GM23338 (cell line): ENCODE results near the gene SP6. TPM values are rescaled to one million over a fixed set of nuclear protein-coding genes. Genes with fewer than 3 reads are reported as not detected.

Experiments used
- ATAC-seq: fragments of 200-7000 bp; cut with Tn5 transposase; 3 replicates; pipeline ENCODE4 v1.9.1; 2020
- DNase-seq: peaks from one replicate; pipeline ENCODE4 v3.0.0-alpha.2; 2015; ENCODE audit warnings: low spot score
- H2AFZ ChIP-seq: fragments of 200-600 bp; sonication (generic); 2 replicates; pipeline ENCODE4 v1.8.0; 2016; ENCODE audit warnings: antibody characterized with exemption, mild to moderate bottlenecking, moderate library complexity
- H3F3A ChIP-seq: fragments of 200-600 bp; sonication (generic); replicated peaks from 2 replicates; pipeline ENCODE4 v1.8.0; 2017; ENCODE audit warnings: antibody characterized with exemption, mixed run types, low read depth
- H3K27ac ChIP-seq: fragments of 200-600 bp; sonication (generic); 2 replicates; pipeline ENCODE4 v1.6.1; 2016; ENCODE audit warnings: low read depth
- H3K27me3 ChIP-seq: fragments of 200-600 bp; sonication (generic); 2 replicates; pipeline ENCODE4 v1.8.0; 2016; ENCODE audit warnings: mild to moderate bottlenecking, mixed run types, moderate library complexity; ENCODE audit not compliant: insufficient read depth
- H3K36me3 ChIP-seq: fragments of 200-600 bp; sonication (generic); 2 replicates; pipeline ENCODE4 v1.8.0; 2016; ENCODE audit warnings: mild to moderate bottlenecking; ENCODE audit not compliant: insufficient read depth
- H3K4me1 ChIP-seq: fragments of 200-600 bp; sonication (generic); 2 replicates; pipeline ENCODE4 v1.8.0; 2016; ENCODE audit warnings: mild to moderate bottlenecking, moderate library complexity; ENCODE audit not compliant: insufficient read depth
- H3K4me2 ChIP-seq: fragments of 200-600 bp; sonication (generic); 2 replicates; pipeline ENCODE4 v1.7.1; 2017; ENCODE audit warnings: mixed run types
- H3K4me3 ChIP-seq: fragments of 200-600 bp; sonication (generic); 2 replicates; pipeline ENCODE4 v1.6.1; 2016; ENCODE audit warnings: mixed run types
- H3K79me2 ChIP-seq: fragments of 200-600 bp; sonication (generic); replicated peaks from 2 replicates; pipeline ENCODE4 v1.8.0; 2017; ENCODE audit warnings: mild to moderate bottlenecking; ENCODE audit not compliant: insufficient read depth
- H3K9me2 ChIP-seq: fragments of 200-600 bp; sonication (generic); 2 replicates; pipeline ENCODE4 v1.8.0; 2017; ENCODE audit not compliant: insufficient read depth
- H4K20me1 ChIP-seq: fragments of 200-600 bp; sonication (generic); replicated peaks from 2 replicates; pipeline ENCODE4 v1.8.0; 2017; ENCODE audit warnings: mild to moderate bottlenecking; ENCODE audit not compliant: insufficient read depth
- H3K27ac Mint-ChIP-seq: 2 replicates; pipeline ENCODE4 v1.8.0; 2020; ENCODE audit warnings: inconsistent platforms, mild to moderate bottlenecking, moderate library complexity, mixed read lengths
- H3K27me3 Mint-ChIP-seq: 3 replicates; pipeline ENCODE4 v1.8.0; 2022; ENCODE audit warnings: low read depth, mild to moderate bottlenecking, moderate library complexity, mixed read lengths, inconsistent platforms; ENCODE audit not compliant: insufficient read depth, poor library complexity
- H3K36me3 Mint-ChIP-seq: 3 replicates; pipeline ENCODE4 v1.8.0; 2021; ENCODE audit warnings: low read depth, mild to moderate bottlenecking, inconsistent platforms, moderate library complexity, mixed read lengths
- H3K4me1 Mint-ChIP-seq: 3 replicates; pipeline ENCODE4 v1.8.0; 2020; ENCODE audit warnings: mild to moderate bottlenecking, inconsistent platforms, mixed read lengths
- H3K4me3 Mint-ChIP-seq: 3 replicates; pipeline ENCODE4 v1.8.0; 2021; ENCODE audit warnings: moderate library complexity, mild to moderate bottlenecking, inconsistent platforms, mixed read lengths
- H3K9me3 Mint-ChIP-seq: 3 replicates; pipeline ENCODE4 v1.8.0; 2020; ENCODE audit warnings: moderate library complexity, mild to moderate bottlenecking, inconsistent platforms, mixed read lengths
- CREB1 ChIP-seq: fragments of 250-450 bp; sonication (Bioruptor Pico); IDR thresholded peaks from 2 replicates; pipeline ENCODE4 v1.5.0; 2020; ENCODE audit warnings: low read depth, mild to moderate bottlenecking, moderate library complexity
- EZH2 ChIP-seq: fragments of 200-600 bp; sonication (generic); IDR thresholded peaks from one replicate; pipeline ENCODE4 v1.8.0; 2017; ENCODE audit warnings: antibody characterized with exemption, mild to moderate bottlenecking, low read depth; ENCODE audit not compliant: unreplicated experiment
- NANOG ChIP-seq: IDR thresholded peaks from 2 replicates; pipeline ENCODE4 v1.6.1; 2016; ENCODE audit warnings: antibody characterized with exemption, borderline replicate concordance
- ZNF331 ChIP-seq: fragments of 250-450 bp; sonication (Bioruptor Pico); IDR thresholded peaks from 2 replicates; pipeline ENCODE4 v1.5.0; 2020; ENCODE audit warnings: low read depth, mild to moderate bottlenecking, moderate library complexity
- polyA plus RNA-seq: library from polyadenylated mRNA; unstranded; fragments of >200 nt; fragmentation: Nextera tagmentation; extraction: Ambion mirVana; gene quantifications from 2 replicates; pipeline ENCODE4 v1.2.1, GENCODE V29; 2016
- total RNA-seq: library from RNA; depleted of rRNA; stranded (reverse); fragments of >200 nt; shearing (Covaris generic); gene quantifications from 2 replicates; pipeline ENCODE4 v1.2.3, GENCODE V29; 2014
- TF ChIP-seq, protein P1 (sequence below): fragments of 250-450 bp; sonication (Bioruptor Pico); IDR thresholded peaks from 2 replicates; pipeline ENCODE4 v1.5.0; 2020; ENCODE audit warnings: mild to moderate bottlenecking, moderate library complexity
- TF ChIP-seq, protein P2 (sequence below), 2 experiments: fragments of 200-600 bp in 1 of 2; sonication (generic) in 1 of 2; conservative IDR thresholded peaks; 2 replicates each; pipeline versions ENCODE4 v1.5.1 to v1.6.1; 2016 to 2017; ENCODE audit warnings: antibody characterized with exemption in 2 of 2, low read depth in 2 of 2, mild to moderate bottlenecking in 2 of 2, moderate library complexity in 1 of 2

The SP6 gene
- total and polyA plus RNA-seq, 2 experiments from 2014 or later, result 0.13 to 1.0 TPM

DNA sequence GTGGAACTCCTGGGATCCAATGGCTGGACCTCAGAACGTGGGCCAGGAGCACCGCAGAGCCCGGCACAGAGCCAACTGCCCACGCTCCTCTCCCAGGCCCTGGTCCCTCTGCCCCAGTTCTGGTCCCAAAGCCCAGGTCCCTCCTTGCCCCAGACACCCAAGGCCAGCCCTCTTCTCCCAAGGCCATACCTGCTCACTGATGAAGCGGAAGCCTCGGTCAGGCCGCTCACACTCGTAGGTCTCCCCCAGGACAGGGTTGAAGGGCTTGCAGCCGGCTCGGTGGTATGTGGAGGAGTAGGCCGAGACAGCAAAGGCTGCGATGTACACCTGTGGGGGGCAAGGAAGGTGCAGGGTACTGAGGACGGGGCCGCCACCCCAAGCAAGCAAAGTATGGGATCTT is 37.9 kb downstream of the SP6 start:
- H3K36me3 Mint-ChIP-seq, result peaks cover 7% of the 10 kb centered on the region; the same call in 1 of the 3 replicates

More for the DNA sequence above, 37.9 kb downstream of the SP6 start:
- H3K4me3 ChIP-seq, result no peak overlapping the region
- peaks cover 7% of the 10 kb centered on the region; the same call in 2 of the 3 replicates for H3K4me1 Mint-ChIP-seq
- H4K20me1 ChIP-seq, result no peaks in the 10 kb centered on the region
- TF ChIP-seq NANOG (no peak), CREB1 (CRISPR knock-in tag) (no peak), ZNF331 (no peak), EZH2 (no peak)
- TF ChIP-seq, protein P1, sequence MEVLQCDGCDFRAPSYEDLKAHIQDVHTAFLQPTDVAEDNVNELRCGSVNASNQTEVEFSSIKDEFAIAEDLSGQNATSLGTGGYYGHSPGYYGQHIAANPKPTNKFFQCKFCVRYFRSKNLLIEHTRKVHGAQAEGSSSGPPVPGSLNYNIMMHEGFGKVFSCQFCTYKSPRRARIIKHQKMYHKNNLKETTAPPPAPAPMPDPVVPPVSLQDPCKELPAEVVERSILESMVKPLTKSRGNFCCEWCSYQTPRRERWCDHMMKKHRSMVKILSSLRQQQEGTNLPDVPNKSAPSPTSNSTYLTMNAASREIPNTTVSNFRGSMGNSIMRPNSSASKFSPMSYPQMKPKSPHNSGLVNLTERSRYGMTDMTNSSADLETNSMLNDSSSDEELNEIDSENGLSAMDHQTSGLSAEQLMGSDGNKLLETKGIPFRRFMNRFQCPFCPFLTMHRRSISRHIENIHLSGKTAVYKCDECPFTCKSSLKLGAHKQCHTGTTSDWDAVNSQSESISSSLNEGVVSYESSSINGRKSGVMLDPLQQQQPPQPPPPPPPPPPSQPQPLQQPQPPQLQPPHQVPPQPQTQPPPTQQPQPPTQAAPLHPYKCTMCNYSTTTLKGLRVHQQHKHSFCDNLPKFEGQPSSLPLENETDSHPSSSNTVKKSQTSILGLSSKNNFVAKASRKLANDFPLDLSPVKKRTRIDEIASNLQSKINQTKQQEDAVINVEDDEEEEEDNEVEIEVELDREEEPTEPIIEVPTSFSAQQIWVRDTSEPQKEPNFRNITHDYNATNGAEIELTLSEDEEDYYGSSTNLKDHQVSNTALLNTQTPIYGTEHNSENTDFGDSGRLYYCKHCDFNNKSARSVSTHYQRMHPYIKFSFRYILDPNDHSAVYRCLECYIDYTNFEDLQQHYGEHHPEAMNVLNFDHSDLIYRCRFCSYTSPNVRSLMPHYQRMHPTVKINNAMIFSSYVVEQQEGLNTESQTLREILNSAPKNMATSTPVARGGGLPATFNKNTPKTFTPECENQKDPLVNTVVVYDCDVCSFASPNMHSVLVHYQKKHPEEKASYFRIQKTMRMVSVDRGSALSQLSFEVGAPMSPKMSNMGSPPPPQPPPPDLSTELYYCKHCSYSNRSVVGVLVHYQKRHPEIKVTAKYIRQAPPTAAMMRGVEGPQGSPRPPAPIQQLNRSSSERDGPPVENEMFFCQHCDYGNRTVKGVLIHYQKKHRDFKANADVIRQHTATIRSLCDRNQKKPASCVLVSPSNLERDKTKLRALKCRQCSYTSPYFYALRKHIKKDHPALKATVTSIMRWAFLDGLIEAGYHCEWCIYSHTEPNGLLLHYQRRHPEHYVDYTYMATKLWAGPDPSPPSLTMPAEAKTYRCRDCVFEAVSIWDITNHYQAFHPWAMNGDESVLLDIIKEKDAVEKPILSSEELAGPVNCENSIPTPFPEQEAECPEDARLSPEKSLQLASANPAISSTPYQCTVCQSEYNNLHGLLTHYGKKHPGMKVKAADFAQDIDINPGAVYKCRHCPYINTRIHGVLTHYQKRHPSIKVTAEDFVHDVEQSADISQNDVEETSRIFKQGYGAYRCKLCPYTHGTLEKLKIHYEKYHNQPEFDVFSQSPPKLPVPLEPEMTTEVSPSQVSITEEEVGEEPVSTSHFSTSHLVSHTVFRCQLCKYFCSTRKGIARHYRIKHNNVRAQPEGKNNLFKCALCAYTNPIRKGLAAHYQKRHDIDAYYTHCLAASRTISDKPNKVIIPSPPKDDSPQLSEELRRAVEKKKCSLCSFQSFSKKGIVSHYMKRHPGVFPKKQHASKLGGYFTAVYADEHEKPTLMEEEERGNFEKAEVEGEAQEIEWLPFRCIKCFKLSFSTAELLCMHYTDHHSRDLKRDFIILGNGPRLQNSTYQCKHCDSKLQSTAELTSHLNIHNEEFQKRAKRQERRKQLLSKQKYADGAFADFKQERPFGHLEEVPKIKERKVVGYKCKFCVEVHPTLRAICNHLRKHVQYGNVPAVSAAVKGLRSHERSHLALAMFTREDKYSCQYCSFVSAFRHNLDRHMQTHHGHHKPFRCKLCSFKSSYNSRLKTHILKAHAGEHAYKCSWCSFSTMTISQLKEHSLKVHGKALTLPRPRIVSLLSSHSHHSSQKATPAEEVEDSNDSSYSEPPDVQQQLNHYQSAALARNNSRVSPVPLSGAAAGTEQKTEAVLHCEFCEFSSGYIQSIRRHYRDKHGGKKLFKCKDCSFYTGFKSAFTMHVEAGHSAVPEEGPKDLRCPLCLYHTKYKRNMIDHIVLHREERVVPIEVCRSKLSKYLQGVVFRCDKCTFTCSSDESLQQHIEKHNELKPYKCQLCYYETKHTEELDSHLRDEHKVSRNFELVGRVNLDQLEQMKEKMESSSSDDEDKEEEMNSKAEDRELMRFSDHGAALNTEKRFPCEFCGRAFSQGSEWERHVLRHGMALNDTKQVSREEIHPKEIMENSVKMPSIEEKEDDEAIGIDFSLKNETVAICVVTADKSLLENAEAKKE, result no peak
- TF ChIP-seq, protein P2, sequence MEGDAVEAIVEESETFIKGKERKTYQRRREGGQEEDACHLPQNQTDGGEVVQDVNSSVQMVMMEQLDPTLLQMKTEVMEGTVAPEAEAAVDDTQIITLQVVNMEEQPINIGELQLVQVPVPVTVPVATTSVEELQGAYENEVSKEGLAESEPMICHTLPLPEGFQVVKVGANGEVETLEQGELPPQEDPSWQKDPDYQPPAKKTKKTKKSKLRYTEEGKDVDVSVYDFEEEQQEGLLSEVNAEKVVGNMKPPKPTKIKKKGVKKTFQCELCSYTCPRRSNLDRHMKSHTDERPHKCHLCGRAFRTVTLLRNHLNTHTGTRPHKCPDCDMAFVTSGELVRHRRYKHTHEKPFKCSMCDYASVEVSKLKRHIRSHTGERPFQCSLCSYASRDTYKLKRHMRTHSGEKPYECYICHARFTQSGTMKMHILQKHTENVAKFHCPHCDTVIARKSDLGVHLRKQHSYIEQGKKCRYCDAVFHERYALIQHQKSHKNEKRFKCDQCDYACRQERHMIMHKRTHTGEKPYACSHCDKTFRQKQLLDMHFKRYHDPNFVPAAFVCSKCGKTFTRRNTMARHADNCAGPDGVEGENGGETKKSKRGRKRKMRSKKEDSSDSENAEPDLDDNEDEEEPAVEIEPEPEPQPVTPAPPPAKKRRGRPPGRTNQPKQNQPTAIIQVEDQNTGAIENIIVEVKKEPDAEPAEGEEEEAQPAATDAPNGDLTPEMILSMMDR (conservative IDR thresholded peaks at IDR 0.05; ENCODE audit: low read depth in 2 of 2), result no peak
- H2AFZ ChIP-seq, result no peak overlapping the region
- H3K4me1 ChIP-seq, result no peaks in the 10 kb centered on the region
- H3K4me3 Mint-ChIP-seq, result no peak overlapping the region
- H3K9me2 ChIP-seq, result no peaks in the 10 kb centered on the region
- DNase-seq, result no peak
- H3K27me3 ChIP-seq, result no peaks in the 10 kb centered on the region
- no peaks in the 10 kb centered on the region; the same call in 2 of the 3 replicates for H3K9me3 Mint-ChIP-seq
- H3K27ac Mint-ChIP-seq, result no peak overlapping the region
- H3K79me2 ChIP-seq, result no peaks in the 10 kb centered on the region
- H3K36me3 ChIP-seq, result no peaks in the 10 kb centered on the region
- no peak for ATAC-seq
- no peaks in the 10 kb centered on the region for H3F3A ChIP-seq
- H3K27me3 Mint-ChIP-seq, result peaks cover 2% of the 10 kb centered on the region
- H3K4me2 ChIP-seq, result no peak overlapping the region
- H3K27ac ChIP-seq, result no peak overlapping the region
